B cell (primary cell): ENCODE data around the gene PITPNB.

ENCODE experiments used
- CTCF ChIP-seq: fragments of 200-600 bp; IDR thresholded peaks from one replicate; pipeline ENCODE4 v1.8.0; 2022; ENCODE audit warnings: antibody characterized with exemption, mild to moderate bottlenecking
- EZH2 ChIP-seq: IDR thresholded peaks from 2 replicates; pipeline ENCODE4 v1.6.1; 2012; ENCODE audit warnings: borderline replicate concordance, low read depth, mild to moderate bottlenecking, moderate library complexity, low read length; ENCODE audit not compliant: insufficient read depth, poor library complexity, severe bottlenecking

DNA sequence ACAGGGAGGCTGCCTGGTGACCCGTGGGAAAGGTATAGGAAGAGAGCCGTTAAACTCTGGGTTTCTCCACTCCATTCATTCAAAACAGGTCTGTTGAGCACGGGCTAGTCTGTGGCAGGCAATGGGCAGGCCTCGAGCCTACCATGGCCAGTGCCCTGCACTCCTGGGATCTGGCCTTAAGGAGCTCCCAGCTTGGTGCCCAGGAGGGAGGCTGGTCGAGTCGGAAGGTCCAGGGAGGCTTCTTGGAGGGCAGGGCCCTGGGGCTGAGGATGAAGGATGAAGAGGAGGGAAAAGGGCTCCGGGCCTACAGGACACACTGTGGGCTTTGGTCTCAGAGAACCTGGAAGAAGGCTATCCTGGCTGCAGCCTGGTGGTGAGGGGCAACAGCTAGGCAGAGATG is 75.6 kb downstream of the PITPNB start:
- no peak for TF ChIP-seq CTCF
- TF ChIP-seq EZH2 = no peak
